ENCODE measurements around the gene SKA1. TPM values are rescaled to one million over a fixed set of nuclear protein-coding genes. Genes with fewer than 3 reads are reported as not detected.

Gene SKA1, protein sequence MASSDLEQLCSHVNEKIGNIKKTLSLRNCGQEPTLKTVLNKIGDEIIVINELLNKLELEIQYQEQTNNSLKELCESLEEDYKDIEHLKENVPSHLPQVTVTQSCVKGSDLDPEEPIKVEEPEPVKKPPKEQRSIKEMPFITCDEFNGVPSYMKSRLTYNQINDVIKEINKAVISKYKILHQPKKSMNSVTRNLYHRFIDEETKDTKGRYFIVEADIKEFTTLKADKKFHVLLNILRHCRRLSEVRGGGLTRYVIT
- total RNA-seq: 1 to 10 TPM; 2.6 to 2.7 TPM

DNA sequence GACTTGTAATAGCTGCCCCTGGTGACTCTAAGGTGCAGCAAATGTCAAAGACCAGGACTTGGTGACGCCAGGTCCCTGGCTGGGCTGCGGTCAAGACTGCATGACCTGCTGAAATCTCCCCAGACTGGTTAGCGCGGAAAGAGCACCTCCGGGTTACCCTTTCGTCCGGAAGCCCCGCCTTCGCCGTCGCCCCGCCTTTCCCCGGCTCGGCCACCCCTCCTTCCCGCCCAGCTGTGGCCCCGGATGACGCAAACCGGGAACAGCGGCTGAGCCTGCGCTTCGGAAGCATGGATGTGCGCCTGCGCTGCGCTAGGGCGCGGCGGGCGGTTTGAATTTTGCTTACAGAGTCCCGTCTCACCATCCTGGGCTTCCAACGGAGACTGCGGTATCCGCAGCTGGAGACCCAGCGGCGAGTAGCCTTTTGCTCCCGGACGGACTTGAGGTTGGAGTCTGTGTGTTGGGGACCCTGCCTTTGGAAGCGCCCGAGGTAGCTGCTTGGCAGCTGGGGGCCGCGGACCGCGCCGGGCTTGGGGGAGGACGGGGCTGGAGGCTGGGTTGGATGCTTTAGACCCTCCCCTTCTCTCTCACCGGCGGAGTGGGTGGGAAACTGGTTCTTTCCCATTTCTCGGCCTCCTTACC, at the start of gene SKA1:
Gene SKA1, plus strand, starts transcription at position 294 of the 639 bp plus-strand sequence. CDS start 785 bp downstream, outside the sequence.
- no peaks in the 10 kb centered on the region for H3K36me3 ChIP-seq
- under 1% methylated on average over 42 of the region's 47 CpGs for WGBS
- TF ChIP-seq, protein P1, sequence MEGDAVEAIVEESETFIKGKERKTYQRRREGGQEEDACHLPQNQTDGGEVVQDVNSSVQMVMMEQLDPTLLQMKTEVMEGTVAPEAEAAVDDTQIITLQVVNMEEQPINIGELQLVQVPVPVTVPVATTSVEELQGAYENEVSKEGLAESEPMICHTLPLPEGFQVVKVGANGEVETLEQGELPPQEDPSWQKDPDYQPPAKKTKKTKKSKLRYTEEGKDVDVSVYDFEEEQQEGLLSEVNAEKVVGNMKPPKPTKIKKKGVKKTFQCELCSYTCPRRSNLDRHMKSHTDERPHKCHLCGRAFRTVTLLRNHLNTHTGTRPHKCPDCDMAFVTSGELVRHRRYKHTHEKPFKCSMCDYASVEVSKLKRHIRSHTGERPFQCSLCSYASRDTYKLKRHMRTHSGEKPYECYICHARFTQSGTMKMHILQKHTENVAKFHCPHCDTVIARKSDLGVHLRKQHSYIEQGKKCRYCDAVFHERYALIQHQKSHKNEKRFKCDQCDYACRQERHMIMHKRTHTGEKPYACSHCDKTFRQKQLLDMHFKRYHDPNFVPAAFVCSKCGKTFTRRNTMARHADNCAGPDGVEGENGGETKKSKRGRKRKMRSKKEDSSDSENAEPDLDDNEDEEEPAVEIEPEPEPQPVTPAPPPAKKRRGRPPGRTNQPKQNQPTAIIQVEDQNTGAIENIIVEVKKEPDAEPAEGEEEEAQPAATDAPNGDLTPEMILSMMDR (IDR thresholded peaks at IDR 0.05): no peak
- TF ChIP-seq POLR2A (IDR thresholded peaks at IDR 0.05) (peak; percentile 65), POLR2AphosphoS5 (IDR thresholded peaks at IDR 0.05) (peak; percentile 98)
- peak within 1 kb of the TSS; percentile 24 to 29 for H3K4me3 ChIP-seq
- H3K27ac ChIP-seq: peak within 1 kb of the TSS; percentile 50 to 67
- no peaks in the 10 kb centered on the region for H3K9me3 ChIP-seq
- H3K27me3 ChIP-seq (replicated peaks; ENCODE audit: insufficient read depth): no peaks in the 10 kb centered on the region
- DNase-seq (ENCODE audit: low spot score): peak; percentile 88
- no peaks in the 10 kb centered on the region for H3K4me1 ChIP-seq (replicated peaks)
- intact Hi-C loops (cut with DNase I): no loop called here

DNA sequence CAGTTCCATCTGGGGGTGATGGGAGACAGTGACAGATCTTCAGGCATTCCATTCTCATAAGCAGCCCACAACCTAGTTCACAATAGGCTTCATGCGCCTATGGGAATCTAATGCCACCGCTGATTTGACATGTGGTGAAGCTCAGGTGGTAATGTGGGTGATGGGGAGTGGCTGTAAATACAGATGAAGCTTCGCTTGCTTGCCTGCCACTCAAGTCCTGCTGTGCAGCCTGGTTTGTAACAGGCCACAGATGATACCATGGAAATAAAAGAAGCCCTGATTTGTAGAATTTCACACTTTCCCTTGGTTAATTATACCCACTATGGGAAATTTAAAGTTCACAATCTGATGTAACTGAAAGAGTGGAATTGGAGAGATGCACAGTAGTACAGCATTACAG, 46.9 kb upstream of the SKA1 start:
- Histone ChIP-seq H3K9me3 (no peaks in the 10 kb centered on the region), H3K27me3 (replicated peaks; ENCODE audit: insufficient read depth) (no peaks in the 10 kb centered on the region), H3K36me3 (no peaks in the 10 kb centered on the region), H3K27ac (no peak overlapping the region), H3K4me1 (replicated peaks) (no peaks in the 10 kb centered on the region), H3K4me3 (no peak overlapping the region)
- intact Hi-C loops (cut with DNase I): no loop called here
- TF ChIP-seq POLR2A (IDR thresholded peaks at IDR 0.05) (no peak), POLR2AphosphoS5 (IDR thresholded peaks at IDR 0.05) (no peak)
- TF ChIP-seq, protein P1 (IDR thresholded peaks at IDR 0.05): no peak
- no peak for DNase-seq (ENCODE audit: low spot score)
- WGBS: 82% methylated on average over 3 of the region's 3 CpGs

DNA sequence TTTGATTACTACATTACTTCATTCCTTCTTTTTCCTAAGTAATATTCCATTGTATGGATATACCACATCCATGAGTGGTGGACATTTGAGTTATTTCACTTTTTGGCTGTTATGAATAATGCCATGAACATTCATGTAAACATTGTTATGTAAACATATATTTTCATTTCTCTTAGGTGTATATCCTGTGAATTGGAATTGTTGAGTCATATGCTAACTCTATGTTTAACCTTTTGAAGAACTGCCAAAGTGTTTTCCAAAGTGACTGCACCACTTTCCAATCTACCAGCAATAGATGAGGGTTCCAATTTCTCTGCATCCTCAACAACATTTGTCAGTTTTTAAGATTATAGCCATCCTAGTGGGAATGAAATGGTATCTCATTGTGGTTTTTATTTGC, 44.7 kb upstream of the SKA1 start:
- Histone ChIP-seq H3K9me3 (no peaks in the 10 kb centered on the region), H3K27ac (no peak overlapping the region), H3K27me3 (replicated peaks; ENCODE audit: insufficient read depth) (no peaks in the 10 kb centered on the region), H3K36me3 (no peaks in the 10 kb centered on the region), H3K4me1 (replicated peaks) (no peaks in the 10 kb centered on the region), H3K4me3 (no peak overlapping the region)
- TF ChIP-seq, protein P1 (IDR thresholded peaks at IDR 0.05): no peak
- TF ChIP-seq POLR2AphosphoS5 (IDR thresholded peaks at IDR 0.05): no peak
- no peak for TF ChIP-seq POLR2A (IDR thresholded peaks at IDR 0.05)
- intact Hi-C loops (cut with DNase I): no loop called here
- DNase-seq (ENCODE audit: low spot score): no peak

DNA sequence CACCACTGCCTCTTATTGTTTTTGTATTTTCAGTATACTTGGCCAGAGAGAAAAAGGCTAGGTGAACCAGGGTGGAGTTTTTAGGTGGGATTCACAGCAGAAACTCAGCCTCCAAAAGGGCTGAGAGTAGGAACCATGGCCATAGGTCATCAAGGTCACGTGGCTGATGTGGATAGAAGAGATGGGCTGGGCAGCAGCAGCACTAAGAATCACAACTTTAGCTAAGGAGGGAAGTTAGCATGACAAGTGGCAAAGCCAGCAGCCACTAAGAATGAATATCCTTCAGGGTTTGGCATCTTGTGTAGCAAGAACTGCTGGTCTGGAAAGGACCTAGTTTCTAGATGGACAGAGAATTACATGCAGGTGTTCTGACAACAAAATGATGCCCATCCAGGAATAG, 43.2 kb upstream of the SKA1 start:
- intact Hi-C loops (cut with DNase I): no loop called here

More for the DNA sequence above, 43.2 kb upstream of the SKA1 start:
- H3K4me3 ChIP-seq: no peak overlapping the region
- no peaks in the 10 kb centered on the region for H3K36me3 ChIP-seq
- TF ChIP-seq, protein P1 (IDR thresholded peaks at IDR 0.05): no peak
- TF ChIP-seq POLR2A (IDR thresholded peaks at IDR 0.05) (no peak), POLR2AphosphoS5 (IDR thresholded peaks at IDR 0.05) (no peak)
- no peaks in the 10 kb centered on the region for H3K27me3 ChIP-seq (replicated peaks; ENCODE audit: insufficient read depth)
- no peaks in the 10 kb centered on the region for H3K4me1 ChIP-seq (replicated peaks)
- WGBS: 78% methylated on average over 1 of the region's 1 CpG
- DNase-seq (ENCODE audit: low spot score): no peak
- no peak overlapping the region for H3K27ac ChIP-seq
- no peaks in the 10 kb centered on the region for H3K9me3 ChIP-seq

Measured in prostate gland (tissue), 2 donors.